SK-N-SH (cell line): ENCODE measurements around the gene CDC73.

Experiments
- CTCF ChIP-seq: fragments of 200-600 bp; sonication (generic); IDR thresholded peaks from 2 replicates; pipeline ENCODE4 v1.6.1; 2017; ENCODE audit warnings: antibody characterized with exemption, mild to moderate bottlenecking, moderate library complexity
- EP300 ChIP-seq, 2 experiments: IDR thresholded peaks; 2 replicates each; pipeline versions ENCODE4 v1.4.0 to v1.6.1; 2012; ENCODE audit warnings: borderline replicate concordance in 1 of 2, low read depth in 1 of 2, low read length in 1 of 2
- EZH2phosphoT487 ChIP-seq: fragments of 200-600 bp; sonication (generic); IDR thresholded peaks from 2 replicates; pipeline ENCODE4 v1.6.1; 2017; ENCODE audit warnings: low read depth, mixed run types, mild to moderate bottlenecking, antibody characterized with exemption, moderate library complexity, borderline replicate concordance
- FOXM1 ChIP-seq: IDR thresholded peaks from 2 replicates; pipeline ENCODE4 v1.4.0; 2012; ENCODE audit warnings: low read depth, mild to moderate bottlenecking
- GABPA ChIP-seq: IDR thresholded peaks from 2 replicates; pipeline ENCODE4 v1.4.0; 2012; ENCODE audit warnings: low read depth, mild to moderate bottlenecking
- JUND ChIP-seq: IDR thresholded peaks from 2 replicates; pipeline ENCODE4 v1.4.0; 2012
- POLR2AphosphoS5 ChIP-seq: IDR thresholded peaks from 2 replicates; pipeline ENCODE4 v1.6.1; 2012; ENCODE audit warnings: low read depth, low read length
- RFX5 ChIP-seq: IDR thresholded peaks from 2 replicates; pipeline ENCODE4 v1.6.1; 2012; ENCODE audit warnings: mild to moderate bottlenecking, improper control_type of control experiment, low read length
- SIN3A ChIP-seq: IDR thresholded peaks from 2 replicates; pipeline ENCODE4 v1.6.1; 2012; ENCODE audit warnings: low read depth, mild to moderate bottlenecking, low read length, moderate library complexity, borderline replicate concordance
- SMC3 ChIP-seq: IDR thresholded peaks from 2 replicates; pipeline ENCODE4 v1.6.1; 2012; ENCODE audit warnings: low read depth, low read length, improper control_type of control experiment
- TAF1 ChIP-seq: IDR thresholded peaks from 2 replicates; pipeline ENCODE4 v1.6.1; 2012; ENCODE audit warnings: low read depth, mild to moderate bottlenecking, low read length, moderate library complexity, borderline replicate concordance
- USF1 ChIP-seq: IDR thresholded peaks from 2 replicates; pipeline ENCODE4 v1.4.0; 2012; ENCODE audit warnings: low read depth, borderline replicate concordance
- TF ChIP-seq, protein P1 (sequence below): IDR thresholded peaks from 2 replicates; pipeline ENCODE4 v1.6.1; 2012; ENCODE audit warnings: mild to moderate bottlenecking, low read depth, low read length, moderate library complexity

DNA sequence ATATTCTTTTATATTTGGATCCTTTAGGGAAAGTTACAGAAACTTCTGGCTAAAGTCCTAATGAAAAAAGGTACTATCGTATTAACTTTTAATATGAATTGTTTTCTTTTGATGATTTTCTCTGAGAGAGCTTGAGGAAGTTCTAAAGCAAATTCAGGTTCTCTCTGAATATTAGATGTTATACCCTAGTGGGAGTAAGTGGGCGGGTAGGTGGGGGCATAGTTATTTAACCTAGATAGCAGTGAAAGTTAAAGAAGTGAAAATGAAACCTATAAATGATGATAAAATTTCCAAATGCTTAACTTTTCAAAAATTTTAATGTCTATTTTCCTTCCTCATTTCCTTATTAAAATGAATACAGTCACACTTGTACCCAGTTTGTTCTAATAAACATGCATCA, 90.8 kb downstream of the CDC73 start:
- TF ChIP-seq CTCF (no peak), EP300 (IDR thresholded peaks at IDR 0.05; ENCODE audit: borderline replicate concordance in 1 of 2, low read depth in 1 of 2, low read length in 1 of 2) (no peak), SMC3 (no peak), POLR2AphosphoS5 (no peak), USF1 (no peak), JUND (no peak), TAF1 (no peak), FOXM1 (no peak), RFX5 (no peak), EZH2phosphoT487 (no peak), SIN3A (no peak), GABPA (no peak)
- TF ChIP-seq, protein P1, sequence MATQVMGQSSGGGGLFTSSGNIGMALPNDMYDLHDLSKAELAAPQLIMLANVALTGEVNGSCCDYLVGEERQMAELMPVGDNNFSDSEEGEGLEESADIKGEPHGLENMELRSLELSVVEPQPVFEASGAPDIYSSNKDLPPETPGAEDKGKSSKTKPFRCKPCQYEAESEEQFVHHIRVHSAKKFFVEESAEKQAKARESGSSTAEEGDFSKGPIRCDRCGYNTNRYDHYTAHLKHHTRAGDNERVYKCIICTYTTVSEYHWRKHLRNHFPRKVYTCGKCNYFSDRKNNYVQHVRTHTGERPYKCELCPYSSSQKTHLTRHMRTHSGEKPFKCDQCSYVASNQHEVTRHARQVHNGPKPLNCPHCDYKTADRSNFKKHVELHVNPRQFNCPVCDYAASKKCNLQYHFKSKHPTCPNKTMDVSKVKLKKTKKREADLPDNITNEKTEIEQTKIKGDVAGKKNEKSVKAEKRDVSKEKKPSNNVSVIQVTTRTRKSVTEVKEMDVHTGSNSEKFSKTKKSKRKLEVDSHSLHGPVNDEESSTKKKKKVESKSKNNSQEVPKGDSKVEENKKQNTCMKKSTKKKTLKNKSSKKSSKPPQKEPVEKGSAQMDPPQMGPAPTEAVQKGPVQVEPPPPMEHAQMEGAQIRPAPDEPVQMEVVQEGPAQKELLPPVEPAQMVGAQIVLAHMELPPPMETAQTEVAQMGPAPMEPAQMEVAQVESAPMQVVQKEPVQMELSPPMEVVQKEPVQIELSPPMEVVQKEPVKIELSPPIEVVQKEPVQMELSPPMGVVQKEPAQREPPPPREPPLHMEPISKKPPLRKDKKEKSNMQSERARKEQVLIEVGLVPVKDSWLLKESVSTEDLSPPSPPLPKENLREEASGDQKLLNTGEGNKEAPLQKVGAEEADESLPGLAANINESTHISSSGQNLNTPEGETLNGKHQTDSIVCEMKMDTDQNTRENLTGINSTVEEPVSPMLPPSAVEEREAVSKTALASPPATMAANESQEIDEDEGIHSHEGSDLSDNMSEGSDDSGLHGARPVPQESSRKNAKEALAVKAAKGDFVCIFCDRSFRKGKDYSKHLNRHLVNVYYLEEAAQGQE, result no peak
